Measurements from ENCODE around the gene DUSP28. TPM values are rescaled to one million over a fixed set of nuclear protein-coding genes. Genes with fewer than 3 reads are reported as not detected.

The DUSP28 gene
- total and polyA plus RNA-seq, 2 of the 8 experiments (the other 6 are each of a cell fraction or from before 2014, with no cell fraction given): 2.1 to 2.3 TPM

DNA sequence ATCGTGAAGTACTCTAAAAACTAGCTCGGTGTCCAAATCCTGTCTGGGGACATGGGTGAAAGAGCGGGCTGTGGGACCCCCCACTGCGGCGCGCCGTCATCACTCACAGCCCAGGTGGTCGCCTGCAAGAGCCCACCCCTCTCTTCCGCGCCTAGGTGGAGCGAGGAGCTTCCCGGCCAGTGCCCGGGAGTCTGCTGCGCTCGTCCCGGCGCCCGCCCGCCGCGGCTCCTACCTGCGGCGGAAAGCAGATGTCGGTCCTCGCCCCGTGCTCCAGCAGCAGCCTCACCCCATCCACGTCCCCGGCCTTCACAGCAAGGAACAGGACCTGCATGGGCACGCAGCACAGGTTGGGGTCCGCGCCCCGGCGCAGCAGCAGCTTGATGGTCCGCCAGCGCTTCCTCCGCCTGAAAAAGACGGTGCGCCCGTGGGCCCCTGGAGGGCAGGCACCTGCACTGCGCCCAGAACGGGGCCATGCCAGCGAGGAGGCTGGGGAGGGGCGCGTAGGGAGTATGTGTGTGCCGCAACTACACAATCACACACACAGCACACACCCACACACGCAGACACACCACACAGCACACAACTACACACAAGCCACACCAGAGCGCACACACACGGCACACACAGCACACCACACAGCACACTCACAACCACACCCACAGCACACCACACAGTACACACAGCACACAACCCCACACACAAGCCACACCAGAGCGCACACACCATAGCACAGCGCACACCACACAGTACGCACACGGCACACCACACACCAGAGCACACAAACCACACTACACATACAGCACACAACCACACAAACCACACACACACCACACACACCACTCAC, 39.8 kb upstream of the DUSP28 start (continued):
- TF ChIP-seq, protein P1, sequence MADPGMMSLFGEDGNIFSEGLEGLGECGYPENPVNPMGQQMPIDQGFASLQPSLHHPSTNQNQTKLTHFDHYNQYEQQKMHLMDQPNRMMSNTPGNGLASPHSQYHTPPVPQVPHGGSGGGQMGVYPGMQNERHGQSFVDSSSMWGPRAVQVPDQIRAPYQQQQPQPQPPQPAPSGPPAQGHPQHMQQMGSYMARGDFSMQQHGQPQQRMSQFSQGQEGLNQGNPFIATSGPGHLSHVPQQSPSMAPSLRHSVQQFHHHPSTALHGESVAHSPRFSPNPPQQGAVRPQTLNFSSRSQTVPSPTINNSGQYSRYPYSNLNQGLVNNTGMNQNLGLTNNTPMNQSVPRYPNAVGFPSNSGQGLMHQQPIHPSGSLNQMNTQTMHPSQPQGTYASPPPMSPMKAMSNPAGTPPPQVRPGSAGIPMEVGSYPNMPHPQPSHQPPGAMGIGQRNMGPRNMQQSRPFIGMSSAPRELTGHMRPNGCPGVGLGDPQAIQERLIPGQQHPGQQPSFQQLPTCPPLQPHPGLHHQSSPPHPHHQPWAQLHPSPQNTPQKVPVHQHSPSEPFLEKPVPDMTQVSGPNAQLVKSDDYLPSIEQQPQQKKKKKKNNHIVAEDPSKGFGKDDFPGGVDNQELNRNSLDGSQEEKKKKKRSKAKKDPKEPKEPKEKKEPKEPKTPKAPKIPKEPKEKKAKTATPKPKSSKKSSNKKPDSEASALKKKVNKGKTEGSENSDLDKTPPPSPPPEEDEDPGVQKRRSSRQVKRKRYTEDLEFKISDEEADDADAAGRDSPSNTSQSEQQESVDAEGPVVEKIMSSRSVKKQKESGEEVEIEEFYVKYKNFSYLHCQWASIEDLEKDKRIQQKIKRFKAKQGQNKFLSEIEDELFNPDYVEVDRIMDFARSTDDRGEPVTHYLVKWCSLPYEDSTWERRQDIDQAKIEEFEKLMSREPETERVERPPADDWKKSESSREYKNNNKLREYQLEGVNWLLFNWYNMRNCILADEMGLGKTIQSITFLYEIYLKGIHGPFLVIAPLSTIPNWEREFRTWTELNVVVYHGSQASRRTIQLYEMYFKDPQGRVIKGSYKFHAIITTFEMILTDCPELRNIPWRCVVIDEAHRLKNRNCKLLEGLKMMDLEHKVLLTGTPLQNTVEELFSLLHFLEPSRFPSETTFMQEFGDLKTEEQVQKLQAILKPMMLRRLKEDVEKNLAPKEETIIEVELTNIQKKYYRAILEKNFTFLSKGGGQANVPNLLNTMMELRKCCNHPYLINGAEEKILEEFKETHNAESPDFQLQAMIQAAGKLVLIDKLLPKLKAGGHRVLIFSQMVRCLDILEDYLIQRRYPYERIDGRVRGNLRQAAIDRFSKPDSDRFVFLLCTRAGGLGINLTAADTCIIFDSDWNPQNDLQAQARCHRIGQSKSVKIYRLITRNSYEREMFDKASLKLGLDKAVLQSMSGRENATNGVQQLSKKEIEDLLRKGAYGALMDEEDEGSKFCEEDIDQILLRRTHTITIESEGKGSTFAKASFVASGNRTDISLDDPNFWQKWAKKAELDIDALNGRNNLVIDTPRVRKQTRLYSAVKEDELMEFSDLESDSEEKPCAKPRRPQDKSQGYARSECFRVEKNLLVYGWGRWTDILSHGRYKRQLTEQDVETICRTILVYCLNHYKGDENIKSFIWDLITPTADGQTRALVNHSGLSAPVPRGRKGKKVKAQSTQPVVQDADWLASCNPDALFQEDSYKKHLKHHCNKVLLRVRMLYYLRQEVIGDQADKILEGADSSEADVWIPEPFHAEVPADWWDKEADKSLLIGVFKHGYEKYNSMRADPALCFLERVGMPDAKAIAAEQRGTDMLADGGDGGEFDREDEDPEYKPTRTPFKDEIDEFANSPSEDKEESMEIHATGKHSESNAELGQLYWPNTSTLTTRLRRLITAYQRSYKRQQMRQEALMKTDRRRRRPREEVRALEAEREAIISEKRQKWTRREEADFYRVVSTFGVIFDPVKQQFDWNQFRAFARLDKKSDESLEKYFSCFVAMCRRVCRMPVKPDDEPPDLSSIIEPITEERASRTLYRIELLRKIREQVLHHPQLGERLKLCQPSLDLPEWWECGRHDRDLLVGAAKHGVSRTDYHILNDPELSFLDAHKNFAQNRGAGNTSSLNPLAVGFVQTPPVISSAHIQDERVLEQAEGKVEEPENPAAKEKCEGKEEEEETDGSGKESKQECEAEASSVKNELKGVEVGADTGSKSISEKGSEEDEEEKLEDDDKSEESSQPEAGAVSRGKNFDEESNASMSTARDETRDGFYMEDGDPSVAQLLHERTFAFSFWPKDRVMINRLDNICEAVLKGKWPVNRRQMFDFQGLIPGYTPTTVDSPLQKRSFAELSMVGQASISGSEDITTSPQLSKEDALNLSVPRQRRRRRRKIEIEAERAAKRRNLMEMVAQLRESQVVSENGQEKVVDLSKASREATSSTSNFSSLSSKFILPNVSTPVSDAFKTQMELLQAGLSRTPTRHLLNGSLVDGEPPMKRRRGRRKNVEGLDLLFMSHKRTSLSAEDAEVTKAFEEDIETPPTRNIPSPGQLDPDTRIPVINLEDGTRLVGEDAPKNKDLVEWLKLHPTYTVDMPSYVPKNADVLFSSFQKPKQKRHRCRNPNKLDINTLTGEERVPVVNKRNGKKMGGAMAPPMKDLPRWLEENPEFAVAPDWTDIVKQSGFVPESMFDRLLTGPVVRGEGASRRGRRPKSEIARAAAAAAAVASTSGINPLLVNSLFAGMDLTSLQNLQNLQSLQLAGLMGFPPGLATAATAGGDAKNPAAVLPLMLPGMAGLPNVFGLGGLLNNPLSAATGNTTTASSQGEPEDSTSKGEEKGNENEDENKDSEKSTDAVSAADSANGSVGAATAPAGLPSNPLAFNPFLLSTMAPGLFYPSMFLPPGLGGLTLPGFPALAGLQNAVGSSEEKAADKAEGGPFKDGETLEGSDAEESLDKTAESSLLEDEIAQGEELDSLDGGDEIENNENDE (IDR thresholded peaks at IDR 0.05; ENCODE audit: insufficient replicate concordance, low read length): no peak
- peak; percentile 56 for TF ChIP-seq CREB1 (IDR thresholded peaks at IDR 0.05)
- no peak for TF ChIP-seq RXRA (IDR thresholded peaks at IDR 0.05; ENCODE audit: insufficient read depth, low read depth, low read length)
- no peak for TF ChIP-seq POLR2AphosphoS5 (IDR thresholded peaks at IDR 0.05; ENCODE audit: low read depth, low read length)
- TF ChIP-seq EZH2 (IDR thresholded peaks at IDR 0.05; ENCODE audit: low read depth, low read length, severe bottlenecking): no peak
- TF ChIP-seq SAP30 (IDR thresholded peaks at IDR 0.05; ENCODE audit: insufficient read depth, insufficient replicate concordance, low read length): no peak
- TF ChIP-seq RAD21 (IDR thresholded peaks at IDR 0.05 in 1 of 2, conservative IDR thresholded peaks at IDR 0.05 in 1 of 2; ENCODE audit: low read depth in 2 of 2, low read length in 2 of 2): peak in 1 of 2 experiments; percentile 20; a peak in 2 of 4 replicates
- TF ChIP-seq ASH2L (IDR thresholded peaks at IDR 0.05; ENCODE audit: low read length): peak; percentile 42

Measured in H1 (cell line).